Epithelial cell of proximal tubule (primary cell): ENCODE results near the gene TP53BP2. TPM values are rescaled to one million over a fixed set of nuclear protein-coding genes. Genes with fewer than 3 reads are reported as not detected.
A peak's percentile ranks its signal among the peaks of the same experiment; 100 is the strongest.
"Not testable (repeated sequence)": the region's sequence is repeated elsewhere in the genome, so short reads cannot be mapped to it uniquely, and the experiment has no call there.

Experiments used
- DNase-seq: peaks from one replicate; pipeline ENCODE4 v3.0.0-alpha.2; 2011; ENCODE audit warnings: low read depth
- H3K4me3 ChIP-seq: 2 replicates; pipeline ENCODE4 v1.5.1; 2011; ENCODE audit warnings: low read depth, mild to moderate bottlenecking, low read length
- total RNA-seq: library from RNA; depleted of rRNA; stranded (reverse); fragments of >200 nt; gene quantifications from 2 replicates; pipeline ENCODE4 v1.2.3, GENCODE V29; 2015
- TF ChIP-seq, protein P1 (sequence below): conservative IDR thresholded peaks from 2 replicates; pipeline ENCODE4 v1.5.1; 2012; ENCODE audit warnings: low read depth, mild to moderate bottlenecking, low read length

Gene TP53BP2, protein sequence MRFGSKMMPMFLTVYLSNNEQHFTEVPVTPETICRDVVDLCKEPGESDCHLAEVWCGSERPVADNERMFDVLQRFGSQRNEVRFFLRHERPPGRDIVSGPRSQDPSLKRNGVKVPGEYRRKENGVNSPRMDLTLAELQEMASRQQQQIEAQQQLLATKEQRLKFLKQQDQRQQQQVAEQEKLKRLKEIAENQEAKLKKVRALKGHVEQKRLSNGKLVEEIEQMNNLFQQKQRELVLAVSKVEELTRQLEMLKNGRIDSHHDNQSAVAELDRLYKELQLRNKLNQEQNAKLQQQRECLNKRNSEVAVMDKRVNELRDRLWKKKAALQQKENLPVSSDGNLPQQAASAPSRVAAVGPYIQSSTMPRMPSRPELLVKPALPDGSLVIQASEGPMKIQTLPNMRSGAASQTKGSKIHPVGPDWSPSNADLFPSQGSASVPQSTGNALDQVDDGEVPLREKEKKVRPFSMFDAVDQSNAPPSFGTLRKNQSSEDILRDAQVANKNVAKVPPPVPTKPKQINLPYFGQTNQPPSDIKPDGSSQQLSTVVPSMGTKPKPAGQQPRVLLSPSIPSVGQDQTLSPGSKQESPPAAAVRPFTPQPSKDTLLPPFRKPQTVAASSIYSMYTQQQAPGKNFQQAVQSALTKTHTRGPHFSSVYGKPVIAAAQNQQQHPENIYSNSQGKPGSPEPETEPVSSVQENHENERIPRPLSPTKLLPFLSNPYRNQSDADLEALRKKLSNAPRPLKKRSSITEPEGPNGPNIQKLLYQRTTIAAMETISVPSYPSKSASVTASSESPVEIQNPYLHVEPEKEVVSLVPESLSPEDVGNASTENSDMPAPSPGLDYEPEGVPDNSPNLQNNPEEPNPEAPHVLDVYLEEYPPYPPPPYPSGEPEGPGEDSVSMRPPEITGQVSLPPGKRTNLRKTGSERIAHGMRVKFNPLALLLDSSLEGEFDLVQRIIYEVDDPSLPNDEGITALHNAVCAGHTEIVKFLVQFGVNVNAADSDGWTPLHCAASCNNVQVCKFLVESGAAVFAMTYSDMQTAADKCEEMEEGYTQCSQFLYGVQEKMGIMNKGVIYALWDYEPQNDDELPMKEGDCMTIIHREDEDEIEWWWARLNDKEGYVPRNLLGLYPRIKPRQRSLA
- 37.9 and 102 TPM in 2 replicates for total RNA-seq

DNA sequence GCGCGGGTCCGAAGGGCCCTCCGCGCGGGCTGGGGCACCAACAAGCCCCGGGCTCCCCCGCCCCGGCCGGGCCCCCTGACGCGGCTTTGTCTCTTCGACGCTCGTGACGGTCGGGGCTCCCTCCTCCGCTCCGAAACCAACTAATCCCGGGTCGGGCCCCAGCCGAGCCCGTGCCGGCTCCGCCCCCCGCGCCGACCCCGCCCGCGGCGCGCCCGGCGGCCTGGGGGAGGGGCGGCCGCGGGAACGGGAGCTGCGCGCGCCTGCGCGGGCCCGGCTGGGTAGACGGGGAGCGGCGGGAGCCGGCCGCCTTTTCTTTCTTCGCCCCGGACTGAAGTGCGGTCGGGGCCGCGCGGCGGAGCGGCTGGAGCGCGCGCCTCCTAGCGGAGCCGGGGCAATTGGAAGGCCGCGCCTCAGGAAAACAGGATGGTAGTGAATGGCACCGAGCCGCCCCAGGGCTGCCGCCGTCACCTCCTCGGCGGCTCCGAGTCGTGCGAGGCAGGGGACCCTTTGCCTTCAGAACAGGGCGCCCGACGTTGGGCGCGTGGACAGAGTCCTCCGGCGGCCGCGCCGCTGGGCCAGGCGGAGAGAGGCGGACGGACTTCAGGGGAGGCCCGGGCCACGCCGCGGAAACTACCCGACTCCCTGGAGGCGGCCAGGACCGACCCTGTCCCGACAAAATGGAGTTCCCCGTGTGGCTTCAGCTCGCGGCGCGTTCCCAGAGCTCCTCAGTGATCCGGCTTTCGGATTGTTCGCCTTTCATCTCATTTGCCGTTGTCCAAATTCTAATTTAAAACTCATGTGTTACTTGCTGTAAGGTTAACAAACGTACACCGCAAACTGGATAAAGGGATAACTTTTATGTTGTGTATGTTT is at the start of gene TP53BP2:
TP53BP2 (minus strand) TSS at position 138 of the 873 bp plus-strand sequence. CDS start 267 bp downstream, outside the sequence.
- no peak for DNase-seq
- TF ChIP-seq, protein P1, sequence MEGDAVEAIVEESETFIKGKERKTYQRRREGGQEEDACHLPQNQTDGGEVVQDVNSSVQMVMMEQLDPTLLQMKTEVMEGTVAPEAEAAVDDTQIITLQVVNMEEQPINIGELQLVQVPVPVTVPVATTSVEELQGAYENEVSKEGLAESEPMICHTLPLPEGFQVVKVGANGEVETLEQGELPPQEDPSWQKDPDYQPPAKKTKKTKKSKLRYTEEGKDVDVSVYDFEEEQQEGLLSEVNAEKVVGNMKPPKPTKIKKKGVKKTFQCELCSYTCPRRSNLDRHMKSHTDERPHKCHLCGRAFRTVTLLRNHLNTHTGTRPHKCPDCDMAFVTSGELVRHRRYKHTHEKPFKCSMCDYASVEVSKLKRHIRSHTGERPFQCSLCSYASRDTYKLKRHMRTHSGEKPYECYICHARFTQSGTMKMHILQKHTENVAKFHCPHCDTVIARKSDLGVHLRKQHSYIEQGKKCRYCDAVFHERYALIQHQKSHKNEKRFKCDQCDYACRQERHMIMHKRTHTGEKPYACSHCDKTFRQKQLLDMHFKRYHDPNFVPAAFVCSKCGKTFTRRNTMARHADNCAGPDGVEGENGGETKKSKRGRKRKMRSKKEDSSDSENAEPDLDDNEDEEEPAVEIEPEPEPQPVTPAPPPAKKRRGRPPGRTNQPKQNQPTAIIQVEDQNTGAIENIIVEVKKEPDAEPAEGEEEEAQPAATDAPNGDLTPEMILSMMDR, result peak; percentile 60
- peak within 1 kb of the TSS; percentile 81 for H3K4me3 ChIP-seq

DNA sequence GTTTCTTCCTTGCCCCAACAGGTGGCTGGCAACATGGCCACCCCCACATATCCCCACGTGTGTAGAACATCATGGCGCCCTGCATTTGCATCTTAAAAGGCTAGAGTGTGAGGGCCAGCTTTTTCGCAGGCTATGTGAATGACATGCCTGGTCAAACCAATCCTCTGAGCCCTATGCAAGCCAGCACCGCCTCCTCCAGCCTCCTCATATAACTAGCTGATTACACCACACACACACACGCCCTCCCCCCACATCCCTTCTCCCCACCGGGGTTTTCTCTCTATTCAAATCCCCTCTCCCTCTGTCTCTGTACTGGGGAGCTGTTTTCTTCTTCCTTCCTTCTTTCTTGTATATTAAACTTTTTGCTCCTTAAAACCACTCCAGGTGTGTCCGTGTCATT is 44.7 kb upstream of the TP53BP2 start:
- not testable (repeated sequence) for DNase-seq, H3K4me3 ChIP-seq

DNA sequence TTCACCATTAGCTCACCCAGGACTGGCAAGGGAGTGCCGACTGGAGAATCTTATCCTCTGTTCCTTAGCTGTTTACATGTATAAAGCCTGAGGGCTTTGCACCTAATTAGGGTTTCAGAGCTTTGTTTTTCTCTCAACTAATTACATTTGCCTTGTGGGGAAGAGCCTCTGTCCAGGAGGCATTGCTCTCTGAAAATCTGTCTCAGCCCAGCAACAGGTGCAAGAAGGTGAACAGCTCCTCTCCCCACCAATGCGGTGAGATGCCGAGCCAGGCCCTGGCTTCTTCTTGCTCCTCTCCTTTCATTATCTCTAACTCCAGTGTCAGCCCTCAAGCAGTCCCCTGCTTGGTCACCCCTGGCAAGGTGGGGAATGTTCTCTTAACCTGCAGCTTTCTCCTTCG is 43.6 kb upstream of the TP53BP2 start:
- not testable (repeated sequence) for DNase-seq, H3K4me3 ChIP-seq

DNA sequence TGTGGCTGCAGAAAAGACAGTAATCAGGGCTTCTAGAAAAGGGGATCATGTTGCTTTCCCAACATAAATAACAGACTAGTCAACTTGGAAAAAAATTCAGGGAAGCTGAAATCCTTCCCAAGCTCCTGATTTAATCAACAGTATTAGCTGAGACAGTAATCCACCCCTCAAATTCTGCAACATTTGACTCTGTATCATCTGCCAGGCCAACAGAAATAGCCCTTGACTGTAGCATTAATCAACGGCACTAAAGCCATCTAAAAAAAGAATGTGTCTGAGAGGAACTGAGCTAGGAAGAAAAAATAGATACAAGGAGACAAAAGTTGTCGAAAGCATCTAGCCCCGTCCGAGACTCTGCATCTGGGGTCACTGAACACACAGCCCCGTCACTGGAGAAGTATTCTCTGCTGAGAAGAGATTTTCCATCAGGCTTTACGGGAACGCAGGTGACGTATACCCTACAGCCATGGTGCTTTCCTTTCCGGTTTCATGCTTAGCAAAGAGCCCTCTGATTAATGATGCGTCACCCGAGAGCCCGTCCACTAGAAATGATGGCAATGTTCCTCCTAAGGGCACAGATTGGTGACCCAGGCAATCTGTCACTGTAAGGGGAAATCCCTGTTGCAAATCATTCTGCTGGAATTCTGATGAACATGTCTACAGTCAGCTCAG is 42.1 kb upstream of the TP53BP2 start:
- TF ChIP-seq, protein P1, result no peak
- peak; percentile 99 for DNase-seq
- H3K4me3 ChIP-seq, result peak overlapping the region; percentile 5

DNA sequence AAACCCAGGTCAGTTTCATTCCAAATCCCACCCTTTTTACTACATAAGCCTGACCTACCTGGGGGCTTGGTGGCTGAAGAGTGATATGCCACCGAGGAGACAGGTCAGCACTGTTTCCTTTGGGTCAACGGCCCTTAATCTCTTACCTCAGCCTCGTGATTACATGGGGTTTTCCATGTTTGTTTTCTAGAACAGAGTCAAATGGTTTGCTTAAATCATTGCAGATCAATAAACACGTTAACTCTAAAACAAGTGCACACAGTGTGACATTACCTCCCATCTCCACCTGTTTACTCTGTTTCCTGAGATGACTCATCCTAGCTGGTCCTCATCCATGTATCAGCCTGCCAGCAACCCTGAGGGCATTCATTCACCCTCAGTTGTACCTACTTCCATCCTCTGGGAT is 40.8 kb upstream of the TP53BP2 start:
- DNase-seq, result peak; percentile 80
- TF ChIP-seq, protein P1, result no peak
- H3K4me3 ChIP-seq, result no peak overlapping the region

DNA sequence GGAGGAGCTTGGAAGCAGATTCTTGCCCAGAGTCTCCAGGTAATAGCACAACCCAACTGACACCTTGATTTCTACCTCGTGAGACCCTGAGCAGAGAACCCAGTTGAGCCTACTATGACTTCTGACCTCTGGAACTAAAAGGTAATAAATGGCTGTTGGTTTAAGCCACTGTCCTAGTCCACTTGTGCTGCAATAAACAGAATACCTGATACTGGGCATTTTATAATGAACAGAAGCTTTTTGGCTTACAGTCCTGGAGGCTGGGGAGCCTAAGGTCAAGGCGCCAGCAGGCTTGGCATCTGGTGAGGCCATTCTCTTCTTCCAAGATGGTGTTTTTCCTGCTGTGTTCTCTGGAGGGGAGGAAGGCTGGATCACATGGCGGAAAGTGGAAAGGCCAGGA is 39.9 kb upstream of the TP53BP2 start:
- TF ChIP-seq, protein P1, result no peak
- H3K4me3 ChIP-seq, result no peak overlapping the region
- no peak for DNase-seq
